Measurements from ENCODE around the gene HIGD1A. TPM values are rescaled to one million over a fixed set of nuclear protein-coding genes. Genes with fewer than 3 reads are reported as not detected.

The HIGD1A gene
- total and polyA plus RNA-seq, 2 experiments from 2014 or later = 102 to 144 TPM

GRCh38 chr3:42846685-42847522 is 42.6 kb upstream of the HIGD1A start:
- peaks cover 4% of the 10 kb centered on the region; the same call in 1 of the 2 replicates for H3K9me2 ChIP-seq (ENCODE audit: insufficient read depth)
- Mint-ChIP-seq H3K4me1 (peaks cover 15% of the 10 kb centered on the region), H3K9me3 (no peaks in the 10 kb centered on the region), H3K27ac (no peak overlapping the region), H3K36me3 (ENCODE audit: low read depth) (no peaks in the 10 kb centered on the region), H3K4me3 (no peak overlapping the region), H3K27me3 (ENCODE audit: insufficient read depth, low read depth, poor library complexity) (peaks cover 5% of the 10 kb centered on the region)
- H3F3A ChIP-seq (replicated peaks; ENCODE audit: low read depth) = no peaks in the 10 kb centered on the region
- no peak for TF ChIP-seq STAT1 (IDR thresholded peaks at IDR 0.05; ENCODE audit: unreplicated experiment)
- no peak for TF ChIP-seq REST (IDR thresholded peaks at IDR 0.05; ENCODE audit: unreplicated experiment)
- no peak for TF ChIP-seq ZNF114 (CRISPR knock-in tag; IDR thresholded peaks at IDR 0.05)
- no peak for TF ChIP-seq EZH2phosphoT487 (IDR thresholded peaks at IDR 0.05; ENCODE audit: unreplicated experiment)
- no peak for TF ChIP-seq JUNB (IDR thresholded peaks at IDR 0.05; ENCODE audit: unreplicated experiment)
- TF ChIP-seq CREB1 (CRISPR knock-in tag; IDR thresholded peaks at IDR 0.05; ENCODE audit: low read depth) = no peak
- no peak for TF ChIP-seq ETS1 (IDR thresholded peaks at IDR 0.05)
- TF ChIP-seq ZNF462 (CRISPR knock-in tag; IDR thresholded peaks at IDR 0.05) = no peak
- TF ChIP-seq NANOG (IDR thresholded peaks at IDR 0.05; ENCODE audit: borderline replicate concordance) = no peak
- TF ChIP-seq CTCF (conservative IDR thresholded peaks at IDR 0.05; ENCODE audit: low read depth in 2 of 2) = no peak
- no peak for TF ChIP-seq EZH2 (IDR thresholded peaks at IDR 0.05; ENCODE audit: low read depth, unreplicated experiment)
- TF ChIP-seq ZNF331 (CRISPR knock-in tag; IDR thresholded peaks at IDR 0.05; ENCODE audit: low read depth) = no peak
- TF ChIP-seq POLR2AphosphoS5 (IDR thresholded peaks at IDR 0.05; ENCODE audit: low read depth) = no peak
- no peaks in the 10 kb centered on the region for H3K27me3 ChIP-seq (ENCODE audit: insufficient read depth)
- H4K20me1 ChIP-seq (replicated peaks; ENCODE audit: insufficient read depth) = no peaks in the 10 kb centered on the region
- no peaks in the 10 kb centered on the region; the same call in 1 of the 2 replicates for H3K4me1 ChIP-seq (ENCODE audit: insufficient read depth)
- no peak overlapping the region for H3K4me3 ChIP-seq
- no peaks in the 10 kb centered on the region for H3K36me3 ChIP-seq (ENCODE audit: insufficient read depth)
- ATAC-seq (no peak), DNase-seq (ENCODE audit: low spot score) (no peak)
- peak overlapping the region; percentile 43 for H2AFZ ChIP-seq
- no peak overlapping the region for H3K27ac ChIP-seq (ENCODE audit: low read depth)
- H3K4me2 ChIP-seq = no peak overlapping the region
- no peaks in the 10 kb centered on the region for H3K79me2 ChIP-seq (replicated peaks; ENCODE audit: insufficient read depth)
